ENCODE results near the gene TBPL2.
A peak's percentile ranks its signal among the peaks of the same experiment; 100 is the strongest.
"Not testable (repeated sequence)": the region's sequence is repeated elsewhere in the genome, so short reads cannot be mapped to it uniquely, and the experiment has no call there.

TBPL2 gene

DNA sequence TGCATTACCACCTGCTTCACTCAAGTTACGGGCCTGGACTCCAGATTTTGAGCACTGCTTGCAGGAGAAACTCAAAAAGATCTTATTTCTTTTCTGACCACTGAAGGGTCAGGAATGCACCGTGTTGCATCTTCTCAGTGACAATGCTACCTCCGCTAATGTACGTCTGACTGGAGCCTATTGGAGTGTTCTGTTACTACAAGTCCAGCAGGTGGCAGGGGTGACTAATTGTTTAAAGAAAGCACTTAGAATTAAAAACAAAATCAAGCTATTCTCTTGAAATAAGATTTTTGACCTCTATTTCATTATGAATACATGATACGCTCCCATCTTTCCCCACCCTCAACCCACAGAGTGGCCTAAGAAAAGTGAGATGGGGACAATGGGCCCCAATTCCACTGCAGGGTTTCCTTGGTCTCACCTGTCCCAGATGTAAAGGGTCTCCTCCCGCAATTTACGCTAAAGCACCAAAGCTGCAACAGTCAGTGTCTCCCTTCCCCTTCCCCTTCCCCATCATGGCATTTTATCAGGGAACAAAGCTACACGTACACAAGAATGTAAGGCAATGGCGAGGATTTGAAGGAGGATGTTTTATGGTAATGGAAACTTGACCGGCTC lies 2.2 kb downstream of the TBPL2 start:
- DNase-seq, result peak; percentile 46

DNA sequence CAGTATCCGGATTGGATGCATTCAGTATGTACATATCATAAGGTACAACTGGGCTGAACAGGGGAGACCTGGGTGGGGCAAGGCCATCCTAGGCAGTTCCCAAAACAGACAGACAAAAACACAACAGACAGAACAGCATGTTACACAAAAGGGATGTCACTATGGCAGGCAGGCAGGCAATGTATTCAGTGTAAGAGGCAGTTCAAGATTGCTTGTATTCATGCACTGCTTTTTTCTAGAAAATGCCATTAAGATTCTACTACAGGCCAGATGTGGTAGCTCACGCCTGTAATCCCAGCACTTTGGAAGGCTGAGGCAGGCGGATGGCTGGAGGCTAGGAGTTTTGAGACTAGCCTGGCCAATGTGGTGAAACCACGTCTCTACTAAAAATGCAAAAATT lies 3.5 kb downstream of the TBPL2 start:
- no peak for DNase-seq

DNA sequence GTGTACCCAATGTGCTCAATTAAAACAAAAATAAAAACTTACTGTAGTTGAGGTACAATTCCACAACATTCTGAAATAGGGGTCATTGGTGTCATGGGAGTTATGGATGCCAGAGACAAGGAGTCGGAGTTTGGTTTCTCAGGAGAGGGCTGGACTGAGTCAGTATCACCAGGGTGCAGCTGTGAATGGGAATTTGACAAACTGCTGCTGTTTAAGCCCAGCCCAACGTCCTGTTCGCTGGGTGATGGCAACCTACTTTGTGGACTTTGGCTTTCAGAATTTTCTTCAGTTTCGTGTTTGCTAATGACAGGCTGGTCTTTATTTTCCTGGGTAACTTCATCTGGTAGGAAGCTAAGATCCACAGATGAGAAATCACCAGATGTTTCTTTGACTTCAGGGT lies 3.9 kb downstream of the TBPL2 start:
- no peak for DNase-seq

DNA sequence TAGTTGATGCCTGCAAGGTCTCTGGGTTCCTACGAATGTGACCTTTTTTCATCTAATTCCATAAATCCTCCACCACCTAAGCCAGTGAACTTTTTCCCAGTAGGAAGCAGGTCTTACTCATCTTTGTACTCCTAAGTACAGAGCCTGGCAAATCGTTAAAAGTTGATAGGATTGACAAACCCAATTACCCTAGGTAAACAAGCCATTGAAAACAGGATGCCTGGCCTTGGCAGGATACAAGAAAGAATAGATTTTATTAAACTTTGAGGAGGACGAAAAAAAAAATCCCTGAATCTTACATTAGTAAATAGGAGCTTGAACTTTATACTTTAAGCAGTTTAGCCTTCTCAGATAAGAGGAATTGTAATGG lies 5.6 kb downstream of the TBPL2 start:
- DNase-seq, result no peak

DNA sequence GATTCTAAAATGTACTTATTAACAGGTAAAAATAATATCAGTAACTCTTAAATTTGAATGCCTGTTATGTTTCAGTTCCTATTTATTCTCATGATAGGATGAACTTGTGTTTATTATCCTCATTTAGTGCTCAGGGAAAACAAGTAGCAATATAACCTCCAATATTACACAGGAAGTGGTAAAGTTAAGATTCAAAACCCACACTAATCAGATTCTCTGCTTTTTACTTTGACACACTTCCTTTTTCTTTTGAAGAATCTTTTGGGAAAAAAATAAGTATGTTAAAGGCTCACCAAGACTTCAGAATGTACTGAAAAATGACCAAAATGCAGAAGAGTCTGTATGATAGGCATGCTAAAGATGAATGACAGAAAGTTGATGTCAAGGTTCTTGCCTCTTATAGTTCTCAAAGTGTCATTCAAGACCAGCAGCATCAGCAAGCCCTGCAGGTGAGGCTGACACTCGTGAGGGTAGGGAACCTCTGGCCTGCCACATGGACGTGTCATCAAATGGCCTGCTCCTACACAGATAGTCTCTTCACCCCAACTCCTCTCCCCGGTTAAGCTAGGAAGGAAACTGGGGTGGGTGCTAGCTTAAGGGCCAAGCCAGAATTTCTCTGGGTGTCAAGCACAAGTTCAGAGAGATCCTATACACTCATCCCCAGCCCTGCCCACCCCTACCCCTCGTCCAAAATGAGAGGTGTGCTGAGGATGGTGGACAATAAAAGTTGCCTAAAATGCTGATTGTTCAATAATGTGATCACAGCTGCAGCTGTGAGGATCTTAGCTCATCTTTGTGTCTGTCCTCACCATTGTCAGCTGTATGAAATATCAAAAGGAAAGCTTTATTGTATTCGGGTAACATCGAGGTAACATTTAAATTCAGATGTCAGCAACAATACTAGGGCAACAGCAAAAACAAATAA lies 6.3 kb downstream of the TBPL2 start:
- DNase-seq, result no peak

DNA sequence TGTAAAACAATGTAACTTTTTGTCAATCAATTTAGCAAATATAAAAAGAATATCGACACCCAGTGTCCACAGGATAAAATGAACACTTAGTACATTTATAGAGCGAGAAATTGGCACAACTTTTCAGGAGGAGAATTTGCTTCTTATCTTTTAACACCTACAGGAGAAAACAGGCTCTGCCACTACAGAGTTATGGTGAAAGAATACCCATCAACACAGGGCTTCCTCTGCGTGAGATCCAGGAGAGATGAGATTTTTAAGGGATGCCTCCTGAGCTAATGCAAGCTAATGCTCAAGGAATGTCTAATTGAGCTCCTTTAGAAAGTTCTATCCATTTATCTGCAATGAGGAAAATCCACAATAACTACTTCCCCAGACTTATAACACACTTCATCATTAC lies 7.8 kb downstream of the TBPL2 start:
- no peak for DNase-seq

DNA sequence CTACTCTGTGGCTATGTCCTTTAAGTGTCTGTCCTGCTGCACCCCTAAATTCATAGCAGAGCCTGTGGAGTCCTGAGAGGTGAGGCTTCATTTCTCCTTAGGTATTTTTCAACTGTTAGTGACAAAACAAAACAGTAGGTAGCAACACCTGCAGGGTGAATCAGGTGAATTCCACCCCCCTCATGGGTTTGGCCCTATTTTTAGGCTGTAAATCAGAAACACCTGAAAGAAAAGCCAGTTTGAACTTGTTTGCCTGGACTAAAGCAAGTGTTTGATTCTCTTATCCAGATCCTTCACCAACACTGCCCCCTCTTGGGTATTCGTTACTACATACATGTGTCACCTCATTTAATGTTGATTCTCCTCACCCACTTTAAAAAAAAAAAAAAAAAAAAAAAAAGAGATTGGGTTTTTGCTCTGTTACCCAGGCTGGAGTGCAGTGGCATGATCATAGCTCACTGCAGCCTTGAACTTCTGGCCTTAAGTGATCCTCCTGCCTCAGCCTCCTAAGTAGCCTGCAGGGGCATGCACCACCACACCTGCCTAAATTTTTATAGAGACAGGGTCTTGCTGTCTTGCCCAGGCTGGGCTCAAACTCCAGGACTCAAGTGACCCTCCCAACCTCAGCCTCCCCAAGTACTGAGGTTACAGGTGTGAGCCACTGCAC lies 10.3 kb downstream of the TBPL2 start:
- DNase-seq, result peak; percentile 56

DNA sequence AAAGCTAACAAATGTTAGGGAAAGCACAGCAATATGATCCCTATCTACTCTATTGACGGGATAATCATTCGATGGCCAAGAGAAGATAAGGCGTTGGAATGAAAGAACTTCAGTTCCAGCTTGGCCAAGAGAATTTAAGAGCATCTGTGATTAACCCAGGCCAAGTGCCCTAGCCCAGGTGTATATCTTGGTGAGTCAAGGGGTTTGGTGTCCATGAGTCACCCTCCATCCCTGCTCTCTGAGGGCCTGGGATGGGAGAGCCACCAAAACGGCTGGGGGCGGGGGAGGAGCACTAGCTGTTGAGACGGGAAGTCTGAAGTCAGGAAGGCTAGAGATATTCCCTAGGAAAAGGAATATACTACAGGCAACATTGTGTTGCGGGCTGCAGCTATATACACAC lies 13.0 kb downstream of the TBPL2 start:
- DNase-seq, result no peak

DNA sequence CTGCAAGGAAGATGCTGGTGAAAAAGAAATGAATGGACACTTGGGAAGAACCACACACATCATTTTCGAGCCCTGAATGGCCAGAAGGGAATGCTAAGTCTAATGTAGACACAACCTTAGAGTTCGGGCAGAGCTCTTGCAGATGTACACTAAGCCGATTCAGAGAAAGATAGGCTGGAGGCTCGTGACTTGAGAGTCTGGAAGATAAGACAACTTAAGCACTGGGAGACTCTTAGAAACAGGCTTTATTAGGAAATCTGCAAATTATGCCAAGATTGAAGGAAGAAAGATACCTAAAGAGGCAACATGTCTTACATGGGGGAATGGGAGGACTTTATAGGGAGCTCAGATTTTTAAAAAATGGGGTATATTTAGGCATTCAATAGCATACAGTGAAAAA lies 13.5 kb downstream of the TBPL2 start:
- no peak for DNase-seq

DNA sequence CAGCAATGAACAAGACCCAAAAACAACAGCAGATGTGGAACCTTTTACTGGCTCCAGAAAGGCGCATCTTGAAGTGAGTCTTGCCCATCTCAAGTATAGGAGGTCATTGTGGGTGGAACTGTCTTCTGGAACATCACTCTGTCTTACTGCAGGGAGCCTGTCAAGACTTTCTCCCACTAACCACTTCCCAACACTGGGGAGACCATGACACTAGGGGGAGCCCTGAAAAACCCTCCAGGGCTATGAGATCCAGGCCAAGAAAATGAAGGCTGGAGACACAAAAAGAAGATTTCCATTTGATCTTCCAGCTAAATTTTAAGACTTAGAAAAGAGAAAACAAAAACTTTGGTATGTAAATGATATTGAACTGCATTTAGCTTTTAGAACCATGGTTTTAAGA lies 15.3 kb downstream of the TBPL2 start:
- no peak for DNase-seq

DNA sequence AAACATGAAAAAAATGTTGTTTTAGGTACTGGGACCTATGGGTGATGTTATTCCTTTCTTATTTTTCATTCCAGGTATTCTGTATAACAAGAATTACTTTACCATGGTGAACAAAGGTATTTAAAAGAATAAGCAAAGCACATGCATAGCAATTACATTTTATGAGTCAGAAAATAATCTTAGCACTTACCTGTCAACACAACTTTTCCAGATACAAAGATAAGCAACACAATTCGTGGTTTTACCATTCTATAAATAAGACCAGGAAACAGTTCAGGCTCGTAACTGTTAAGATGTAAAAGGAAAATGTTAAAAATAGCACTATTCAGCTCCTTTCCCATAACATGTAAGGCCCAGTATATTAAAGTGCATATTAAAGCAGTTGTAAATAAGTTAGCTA lies 16.4 kb downstream of the TBPL2 start:
- DNase-seq, result no peak

DNA sequence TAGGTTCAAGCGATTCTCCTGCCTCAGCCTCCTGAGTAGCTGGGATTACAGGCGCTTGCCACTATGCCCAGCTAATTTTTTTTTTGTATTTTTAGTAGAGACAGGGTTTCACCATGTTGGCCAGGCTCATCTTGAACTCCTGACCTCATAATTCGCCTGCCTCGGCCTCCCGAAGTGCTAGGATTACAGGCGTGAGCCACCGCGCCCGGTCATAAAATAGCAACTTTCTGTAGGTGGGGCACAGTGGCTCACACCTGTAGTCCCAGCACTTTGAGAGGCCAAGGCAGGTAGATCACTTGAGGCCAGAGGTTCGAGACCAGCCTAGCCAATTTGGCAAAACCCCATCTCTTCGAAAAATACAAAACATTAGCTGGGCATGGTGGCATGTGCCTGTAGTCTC lies 18.1 kb downstream of the TBPL2 start:
- DNase-seq, result not testable (repeated sequence)

DNA sequence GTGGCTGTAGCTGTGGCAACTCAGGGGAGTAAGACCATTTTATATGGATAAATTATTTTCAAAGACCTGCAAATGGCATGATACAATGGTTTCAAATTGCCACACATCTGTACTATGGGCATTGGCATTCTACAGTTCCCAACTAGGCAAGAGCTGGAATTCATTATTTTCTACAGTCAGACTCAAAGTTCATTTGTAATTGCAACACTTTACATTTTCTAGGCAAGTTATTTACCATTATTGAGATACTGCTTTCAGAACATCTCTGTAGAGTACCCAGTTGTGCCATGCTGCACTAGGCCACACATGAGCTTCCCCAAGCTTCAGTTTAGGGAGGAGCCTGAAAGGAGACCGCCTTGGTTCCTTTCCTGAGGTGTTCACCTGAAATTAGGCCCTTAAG lies 20.8 kb downstream of the TBPL2 start:
- DNase-seq, result no peak

DNA sequence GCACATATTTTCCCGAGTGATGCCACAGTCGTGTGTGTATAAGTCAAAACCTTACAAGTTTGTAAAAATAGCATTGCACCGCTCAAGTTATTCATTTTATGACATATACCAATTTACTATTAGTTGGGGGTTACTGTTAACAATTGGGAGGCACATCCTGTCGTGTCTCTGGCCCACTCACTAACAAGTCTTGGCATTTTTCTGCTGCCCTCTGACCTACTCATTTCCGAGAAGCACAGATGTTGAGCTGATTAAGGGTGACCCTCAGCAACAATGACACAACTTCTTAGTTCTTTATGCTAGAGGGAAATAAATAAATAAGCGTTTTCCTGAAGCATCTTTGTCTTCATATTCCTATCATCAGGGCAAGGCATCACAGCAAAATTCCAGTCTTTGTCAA lies 22.0 kb downstream of the TBPL2 start:
- DNase-seq, result no peak

DNA sequence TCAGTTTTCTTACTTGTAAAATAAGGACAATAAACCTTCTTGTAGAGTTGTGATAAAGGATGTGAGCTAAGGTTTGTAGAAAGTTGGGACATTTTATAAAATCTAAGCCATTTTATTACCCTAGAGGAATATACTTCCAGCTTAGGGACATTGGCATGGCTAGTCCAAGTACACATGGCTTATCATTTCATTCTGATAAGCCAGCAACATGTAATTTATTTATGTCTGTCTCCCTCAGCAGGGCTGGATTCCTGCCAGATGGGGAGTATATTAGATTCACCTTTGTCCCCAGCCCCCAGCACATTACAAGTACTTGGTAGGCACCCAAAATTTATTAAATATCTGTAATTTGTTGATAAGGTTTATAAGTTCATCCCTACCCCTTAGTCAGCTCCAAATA lies 22.5 kb downstream of the TBPL2 start:
- DNase-seq, result no peak

DNA sequence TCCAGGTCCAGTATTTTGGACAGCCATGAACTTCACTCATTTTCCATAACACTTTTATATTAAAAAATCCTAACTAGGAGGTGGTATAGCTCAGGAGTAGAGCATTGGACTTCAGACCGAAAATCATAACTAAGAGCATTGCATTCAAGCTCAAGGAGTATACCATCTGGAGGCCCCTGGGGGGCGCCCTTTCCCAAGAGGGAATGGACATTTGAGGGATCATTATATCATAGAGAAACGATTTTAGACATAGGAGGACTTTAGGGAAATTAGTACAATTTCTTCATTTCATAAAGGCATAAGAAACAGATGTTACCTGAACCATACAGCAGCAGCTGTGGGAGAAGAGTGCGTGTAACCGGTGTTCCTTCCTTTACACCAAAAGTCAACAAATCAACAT lies 23.6 kb downstream of the TBPL2 start:
- no peak for DNase-seq

DNA sequence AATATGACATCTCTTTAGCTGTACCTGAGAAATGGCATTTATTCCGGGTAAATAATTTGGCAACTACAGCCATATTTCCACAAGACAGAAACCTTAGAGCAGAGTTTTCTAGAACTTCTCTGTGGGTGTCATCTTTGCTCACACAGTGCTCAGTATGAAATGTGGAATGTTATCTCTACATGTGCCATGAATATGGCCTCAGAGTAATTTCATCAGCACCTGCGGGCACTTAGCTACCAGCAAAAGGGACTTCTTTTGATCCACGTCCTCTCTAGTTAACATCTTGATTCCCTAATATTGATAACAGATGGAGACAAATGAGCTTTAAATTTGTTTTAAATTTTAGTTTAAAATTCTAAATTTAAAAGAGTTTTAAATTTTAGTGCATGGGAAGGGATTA lies 25.9 kb downstream of the TBPL2 start:
- DNase-seq, result no peak

DNA sequence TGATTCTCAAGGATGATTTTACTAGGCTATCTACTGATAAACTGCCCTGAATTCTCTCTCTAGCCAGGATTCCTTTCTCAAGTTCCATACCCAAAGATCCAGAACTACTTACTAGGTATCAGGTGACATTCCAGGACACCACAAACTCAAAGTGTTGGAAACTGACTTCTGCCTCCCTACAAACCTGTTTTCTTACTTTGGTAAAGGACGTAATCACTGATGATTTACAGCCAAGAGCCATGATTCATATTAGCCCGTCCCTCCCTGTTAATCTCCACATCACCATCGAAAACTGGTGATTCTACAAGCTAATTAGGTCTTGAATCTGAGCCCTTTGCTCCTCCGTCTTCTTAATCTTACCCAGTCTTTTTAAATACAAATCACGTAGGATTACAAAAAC lies 27.7 kb downstream of the TBPL2 start:
- DNase-seq, result no peak

DNA sequence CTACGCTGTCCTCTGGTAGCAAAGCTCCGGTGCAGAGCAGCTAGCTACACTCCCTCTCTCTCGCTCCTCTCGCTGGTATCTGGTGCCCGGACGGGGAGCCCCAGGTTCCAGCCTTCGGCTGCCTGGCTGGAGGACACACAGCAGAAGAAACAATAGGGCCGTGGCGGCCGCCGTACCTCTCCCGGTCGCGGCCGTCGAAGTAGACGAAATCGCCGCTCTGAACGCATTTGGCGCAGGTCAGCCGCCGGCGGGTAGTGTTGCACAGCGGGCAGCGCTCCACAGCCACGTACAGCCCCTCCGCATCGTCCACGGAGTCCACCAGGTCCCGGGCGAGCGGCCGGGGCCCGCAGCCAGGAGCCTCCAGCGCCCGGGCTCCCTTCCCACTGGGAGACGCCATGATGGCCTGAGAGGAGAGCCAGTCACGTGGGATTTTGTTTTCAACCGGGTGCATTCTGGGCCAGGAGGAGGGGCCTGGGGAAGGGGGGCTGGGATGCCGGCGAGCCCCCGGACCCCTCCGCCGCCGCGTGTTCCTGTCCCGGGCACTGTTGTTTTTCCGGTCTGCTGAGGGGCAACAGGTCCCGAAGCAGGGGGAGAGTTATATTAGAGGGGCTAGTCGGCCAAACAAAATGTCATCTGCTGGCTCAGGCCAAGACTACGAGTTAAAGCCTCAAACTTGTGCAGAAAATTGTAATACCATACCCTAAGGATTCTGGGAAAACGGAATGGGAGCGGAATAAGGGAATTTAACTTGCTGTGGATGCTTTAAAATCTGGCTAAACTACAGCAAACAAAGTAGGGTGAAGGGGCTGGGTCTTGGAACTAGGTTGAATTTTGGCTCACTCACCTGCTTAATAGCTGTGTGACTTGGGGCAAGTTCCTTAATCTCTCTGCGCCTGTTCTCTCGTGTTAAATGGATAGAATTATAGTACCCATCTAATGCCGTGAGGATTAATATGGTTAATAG lies 28.7 kb downstream of the TBPL2 start, which contains the start of gene ATG14:
Gene ATG14, minus strand, starts transcription at position 405 of the 964 bp plus-strand sequence. Its CDS starts 8 bp downstream, at position 397.
- peak; percentile 56 for DNase-seq

DNA sequence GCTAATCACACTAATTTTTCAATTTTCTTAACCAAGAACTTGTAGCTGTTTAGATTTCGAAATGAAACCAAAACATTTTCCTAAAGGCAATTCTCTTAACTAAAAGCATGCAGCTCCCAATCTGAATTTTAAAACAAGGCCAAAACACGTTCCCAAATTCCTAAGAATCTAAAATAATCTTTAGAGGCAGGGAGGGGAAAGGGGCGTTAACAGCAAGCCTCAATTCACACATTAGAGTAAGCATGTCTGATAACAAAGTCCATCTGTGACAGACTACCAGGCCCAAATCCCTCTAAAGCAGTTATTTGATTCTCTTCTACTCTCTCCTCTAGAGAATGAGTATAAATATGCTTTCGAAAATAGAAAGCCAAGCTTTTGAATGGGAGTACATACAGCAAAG lies 29.5 kb downstream of the TBPL2 start:
- no peak for DNase-seq

DNA sequence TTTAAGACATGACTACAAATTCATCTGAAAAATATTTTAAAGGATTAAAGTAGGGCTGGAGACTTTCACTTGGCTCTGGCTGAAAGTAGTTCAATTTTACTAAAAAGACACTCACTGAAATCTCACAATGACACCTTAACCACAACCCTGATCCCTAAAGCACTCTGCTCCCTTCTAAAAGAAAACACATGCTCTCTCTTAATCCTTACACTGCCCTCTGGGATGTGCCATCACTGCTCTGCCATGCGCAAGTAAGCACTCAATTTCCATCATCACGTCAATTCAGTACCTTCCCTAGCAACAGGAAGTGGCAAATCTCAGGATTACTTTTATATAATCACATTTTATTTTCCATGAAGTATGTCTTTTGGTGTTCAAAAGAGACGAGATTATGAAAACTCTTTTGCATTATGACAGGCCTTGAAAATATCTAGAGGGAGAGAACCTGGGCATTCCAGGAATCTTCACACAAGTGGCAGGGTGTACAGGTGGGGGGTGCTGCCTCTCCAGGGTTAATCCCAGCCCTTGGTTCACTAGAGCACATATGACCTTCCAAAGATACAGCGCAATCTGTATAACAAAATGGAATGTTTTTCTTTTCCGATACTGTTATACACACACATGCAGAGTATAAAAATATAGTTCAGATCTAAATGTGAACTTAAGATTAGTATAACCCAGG lies 36.1 kb downstream of the TBPL2 start:
- DNase-seq, result no peak

DNA sequence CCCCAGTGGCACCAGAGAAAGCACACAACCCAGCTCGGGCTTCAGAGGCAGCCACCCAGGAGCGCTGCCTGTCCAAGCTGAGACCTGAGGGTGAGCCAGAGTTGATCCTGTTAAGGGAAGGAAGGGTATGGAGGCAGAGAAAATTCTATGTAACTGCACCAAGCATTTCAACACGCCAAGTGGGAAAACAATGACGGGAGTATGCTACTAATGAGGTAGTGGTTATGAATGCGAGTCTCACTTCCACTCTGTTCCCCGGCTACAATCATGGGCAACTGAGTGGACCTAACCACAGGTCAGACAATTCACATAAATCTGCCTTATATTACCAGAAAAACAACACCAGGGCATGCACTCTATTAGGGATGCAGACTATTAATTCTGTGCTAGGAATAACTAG lies 38.7 kb downstream of the TBPL2 start:
- no peak for DNase-seq

Measured in NCI-H2107 (cell line).